HCT116 (cell line): Measurements from ENCODE around the gene SERPIND1.

Source experiments
- EGR1 ChIP-seq: IDR thresholded peaks from 2 replicates; pipeline ENCODE4 v1.6.1; 2012; ENCODE audit warnings: low read depth
- EZH2 ChIP-seq: fragments of 200-600 bp; sonication (generic); IDR thresholded peaks from 2 replicates; pipeline ENCODE4 v1.6.1; 2017; ENCODE audit warnings: antibody characterized with exemption, mixed run types
- FOSL1 ChIP-seq: IDR thresholded peaks from 2 replicates; pipeline ENCODE4 v1.6.1; 2012; ENCODE audit warnings: low read depth
- JUND ChIP-seq: IDR thresholded peaks from 2 replicates; pipeline ENCODE4 v1.6.1; 2012
- POLR2A ChIP-seq: IDR thresholded peaks from 2 replicates; pipeline ENCODE4 v1.7.0; 2011; ENCODE audit warnings: borderline replicate concordance; ENCODE audit not compliant: insufficient read depth, insufficient read length; ENCODE audit errors: extremely low read depth
- POLR2AphosphoS5 ChIP-seq: IDR thresholded peaks from 2 replicates; pipeline ENCODE4 v1.6.1; 2011; ENCODE audit warnings: mild to moderate bottlenecking, low read depth, low read length, moderate library complexity
- RAD21 ChIP-seq: IDR thresholded peaks from 2 replicates; pipeline ENCODE4 v1.6.1; 2012; ENCODE audit warnings: low read depth, mild to moderate bottlenecking
- SIN3A ChIP-seq: IDR thresholded peaks from 2 replicates; pipeline ENCODE4 v1.6.1; 2012; ENCODE audit warnings: low read depth
- SP1 ChIP-seq: IDR thresholded peaks from 2 replicates; pipeline ENCODE4 v1.6.1; 2012; ENCODE audit warnings: low read depth
- YY1 ChIP-seq: IDR thresholded peaks from 2 replicates; pipeline ENCODE4 v1.6.1; 2011; ENCODE audit warnings: low read length, low read depth, moderate library complexity, mild to moderate bottlenecking; ENCODE audit not compliant: insufficient replicate concordance; ENCODE audit errors: extremely low read depth
- ZNF274 ChIP-seq: fragments of 200-500 bp; sonication (Bioruptor generic); IDR thresholded peaks from 2 replicates; pipeline ENCODE4 v1.6.1; 2014; ENCODE audit warnings: mild to moderate bottlenecking, low read depth, low read length, inconsistent platforms
- TF ChIP-seq, protein P1 (sequence below), 3 experiments: fragments of 200-600 bp in 1 of 3; sonication (generic) in 1 of 3; IDR thresholded peaks in 2 of 3; conservative IDR thresholded peaks in 1 of 3; 2 replicates each; pipeline ENCODE4 v1.5.1; 2012 to 2017; ENCODE audit warnings: low read depth in 2 of 3, low read length in 2 of 3, antibody characterized with exemption in 1 of 3, borderline replicate concordance in 1 of 3, control low read depth in 1 of 3, mild to moderate bottlenecking in 1 of 3, mixed read lengths in 1 of 3, mixed run types in 1 of 3, moderate library complexity in 1 of 3; ENCODE audit not compliant: insufficient read depth in 1 of 3
- TF ChIP-seq, protein P2 (sequence below): IDR thresholded peaks from 2 replicates; pipeline ENCODE4 v1.6.1; 2012
- TF ChIP-seq, protein P3 (sequence below): IDR thresholded peaks from 2 replicates; pipeline ENCODE4 v1.6.1; 2012; ENCODE audit warnings: low read depth

DNA sequence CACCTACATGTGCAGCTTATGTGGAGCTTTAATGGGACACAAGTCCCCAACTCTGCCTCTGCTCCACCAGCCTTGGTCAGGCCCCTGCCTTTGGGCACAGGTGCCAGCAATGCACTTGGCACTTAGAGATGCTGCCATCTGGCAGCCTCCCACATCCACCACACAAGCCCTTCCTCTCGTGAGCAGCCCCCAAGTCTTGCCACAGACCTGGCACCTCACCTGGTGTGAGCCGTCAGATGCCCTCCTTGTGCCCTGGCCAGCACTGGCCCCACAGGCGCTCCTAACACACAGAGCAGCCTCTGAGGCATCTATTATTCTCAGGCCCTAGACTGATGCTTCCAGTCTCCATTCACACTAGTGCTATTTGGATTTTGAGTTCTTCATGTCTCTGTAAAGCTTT is 24.5 kb upstream of the SERPIND1 start:
- no peak for TF ChIP-seq EZH2
- no peak for TF ChIP-seq YY1
- TF ChIP-seq, protein P1, sequence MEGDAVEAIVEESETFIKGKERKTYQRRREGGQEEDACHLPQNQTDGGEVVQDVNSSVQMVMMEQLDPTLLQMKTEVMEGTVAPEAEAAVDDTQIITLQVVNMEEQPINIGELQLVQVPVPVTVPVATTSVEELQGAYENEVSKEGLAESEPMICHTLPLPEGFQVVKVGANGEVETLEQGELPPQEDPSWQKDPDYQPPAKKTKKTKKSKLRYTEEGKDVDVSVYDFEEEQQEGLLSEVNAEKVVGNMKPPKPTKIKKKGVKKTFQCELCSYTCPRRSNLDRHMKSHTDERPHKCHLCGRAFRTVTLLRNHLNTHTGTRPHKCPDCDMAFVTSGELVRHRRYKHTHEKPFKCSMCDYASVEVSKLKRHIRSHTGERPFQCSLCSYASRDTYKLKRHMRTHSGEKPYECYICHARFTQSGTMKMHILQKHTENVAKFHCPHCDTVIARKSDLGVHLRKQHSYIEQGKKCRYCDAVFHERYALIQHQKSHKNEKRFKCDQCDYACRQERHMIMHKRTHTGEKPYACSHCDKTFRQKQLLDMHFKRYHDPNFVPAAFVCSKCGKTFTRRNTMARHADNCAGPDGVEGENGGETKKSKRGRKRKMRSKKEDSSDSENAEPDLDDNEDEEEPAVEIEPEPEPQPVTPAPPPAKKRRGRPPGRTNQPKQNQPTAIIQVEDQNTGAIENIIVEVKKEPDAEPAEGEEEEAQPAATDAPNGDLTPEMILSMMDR (IDR thresholded peaks at IDR 0.05 in 2 of 3, conservative IDR thresholded peaks at IDR 0.05 in 1 of 3; ENCODE audit: borderline replicate concordance in 1 of 3, insufficient read depth in 1 of 3, low read depth in 2 of 3, low read length in 2 of 3) = no peak
- no peak for TF ChIP-seq POLR2AphosphoS5
- no peak for TF ChIP-seq SP1
- TF ChIP-seq, protein P2, sequence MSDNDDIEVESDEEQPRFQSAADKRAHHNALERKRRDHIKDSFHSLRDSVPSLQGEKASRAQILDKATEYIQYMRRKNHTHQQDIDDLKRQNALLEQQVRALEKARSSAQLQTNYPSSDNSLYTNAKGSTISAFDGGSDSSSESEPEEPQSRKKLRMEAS = no peak
- TF ChIP-seq EGR1 = no peak
- no peak for TF ChIP-seq POLR2A
- no peak for TF ChIP-seq RAD21
- no peak for TF ChIP-seq JUND
- no peak for TF ChIP-seq ZNF274
- TF ChIP-seq, protein P3, sequence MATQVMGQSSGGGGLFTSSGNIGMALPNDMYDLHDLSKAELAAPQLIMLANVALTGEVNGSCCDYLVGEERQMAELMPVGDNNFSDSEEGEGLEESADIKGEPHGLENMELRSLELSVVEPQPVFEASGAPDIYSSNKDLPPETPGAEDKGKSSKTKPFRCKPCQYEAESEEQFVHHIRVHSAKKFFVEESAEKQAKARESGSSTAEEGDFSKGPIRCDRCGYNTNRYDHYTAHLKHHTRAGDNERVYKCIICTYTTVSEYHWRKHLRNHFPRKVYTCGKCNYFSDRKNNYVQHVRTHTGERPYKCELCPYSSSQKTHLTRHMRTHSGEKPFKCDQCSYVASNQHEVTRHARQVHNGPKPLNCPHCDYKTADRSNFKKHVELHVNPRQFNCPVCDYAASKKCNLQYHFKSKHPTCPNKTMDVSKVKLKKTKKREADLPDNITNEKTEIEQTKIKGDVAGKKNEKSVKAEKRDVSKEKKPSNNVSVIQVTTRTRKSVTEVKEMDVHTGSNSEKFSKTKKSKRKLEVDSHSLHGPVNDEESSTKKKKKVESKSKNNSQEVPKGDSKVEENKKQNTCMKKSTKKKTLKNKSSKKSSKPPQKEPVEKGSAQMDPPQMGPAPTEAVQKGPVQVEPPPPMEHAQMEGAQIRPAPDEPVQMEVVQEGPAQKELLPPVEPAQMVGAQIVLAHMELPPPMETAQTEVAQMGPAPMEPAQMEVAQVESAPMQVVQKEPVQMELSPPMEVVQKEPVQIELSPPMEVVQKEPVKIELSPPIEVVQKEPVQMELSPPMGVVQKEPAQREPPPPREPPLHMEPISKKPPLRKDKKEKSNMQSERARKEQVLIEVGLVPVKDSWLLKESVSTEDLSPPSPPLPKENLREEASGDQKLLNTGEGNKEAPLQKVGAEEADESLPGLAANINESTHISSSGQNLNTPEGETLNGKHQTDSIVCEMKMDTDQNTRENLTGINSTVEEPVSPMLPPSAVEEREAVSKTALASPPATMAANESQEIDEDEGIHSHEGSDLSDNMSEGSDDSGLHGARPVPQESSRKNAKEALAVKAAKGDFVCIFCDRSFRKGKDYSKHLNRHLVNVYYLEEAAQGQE = no peak
- no peak for TF ChIP-seq FOSL1
- no peak for TF ChIP-seq SIN3A
